DMS 273 (cell line): ENCODE measurements around the gene FBXW10.
"Not testable (repeated sequence)": the region's sequence is repeated elsewhere in the genome, so short reads cannot be mapped to it uniquely, and the experiment has no call there.

Experiments
- DNase-seq: peaks from one replicate; lab custom pipeline; 2025; ENCODE audit not compliant: unreplicated experiment; lab: John Stamatoyannopoulos, UW

FBXW10 gene

DNA sequence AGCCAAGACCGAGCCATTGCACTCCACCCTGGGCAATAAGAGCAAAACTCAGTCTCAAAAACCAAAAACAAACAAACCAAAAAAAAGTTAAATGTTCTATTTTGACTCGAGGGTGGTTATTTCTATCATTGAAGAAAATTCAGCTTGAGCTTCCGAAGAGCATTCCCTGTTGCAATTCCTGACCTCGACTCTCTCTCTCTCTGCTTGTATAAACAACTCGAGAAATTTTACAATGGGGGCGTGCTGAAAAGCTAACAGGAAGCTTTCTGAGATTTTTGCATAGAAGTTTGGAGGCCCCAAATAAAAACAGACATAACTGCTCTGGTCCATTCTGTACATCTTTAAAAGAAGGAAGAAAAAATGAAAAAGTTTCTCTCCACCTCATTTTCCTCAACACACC, 3.6 kb downstream of the FBXW10 start:
- not testable (repeated sequence) for DNase-seq

DNA sequence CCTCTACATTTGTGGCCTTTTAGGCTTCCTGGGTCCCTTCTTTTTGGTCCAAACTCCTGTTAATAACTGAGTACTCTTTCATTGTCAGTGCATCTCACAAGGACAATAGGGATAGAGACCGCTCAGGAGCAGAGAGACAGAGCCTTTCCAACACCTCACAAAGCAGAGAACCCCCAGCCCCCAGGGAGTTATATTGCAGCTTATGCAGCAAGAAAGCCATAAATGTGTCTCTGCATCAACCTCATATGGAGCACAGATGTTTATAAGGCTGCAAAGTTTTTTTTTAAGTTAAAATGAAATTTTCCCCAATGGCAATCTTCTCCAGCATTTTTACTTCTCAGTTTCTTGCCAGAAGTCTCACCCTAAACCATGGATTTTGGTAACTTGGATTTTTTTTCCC, 6.4 kb downstream of the FBXW10 start:
- DNase-seq: not testable (repeated sequence)

DNA sequence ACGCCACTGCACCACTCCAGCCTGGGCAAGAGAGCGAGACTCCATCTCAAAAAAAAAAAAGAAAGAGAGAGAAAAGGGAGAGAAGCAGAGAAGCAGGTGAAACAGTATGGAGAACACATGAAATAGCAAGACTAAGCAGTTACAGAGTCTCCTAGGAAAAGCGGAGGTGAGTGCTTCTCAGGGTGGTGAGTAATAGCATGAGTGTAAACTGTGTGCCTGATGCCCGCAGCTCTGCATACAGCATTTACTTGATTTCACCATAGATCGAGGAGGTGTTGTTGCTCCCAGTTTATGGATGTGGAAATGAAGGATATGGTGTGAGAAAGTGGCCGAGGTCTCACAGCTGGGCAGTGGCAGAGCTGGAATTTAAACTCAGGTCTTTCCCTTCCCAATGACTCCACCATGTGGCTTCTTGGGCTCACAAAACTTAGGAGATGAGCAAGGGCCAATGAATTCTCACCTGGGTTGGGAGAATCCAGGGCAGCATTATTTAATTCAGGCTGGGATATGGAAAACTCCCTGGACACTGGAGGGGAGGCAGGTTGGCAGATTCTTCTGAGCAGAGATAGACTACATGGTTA, 10.1 kb downstream of the FBXW10 start:
- DNase-seq: not testable (repeated sequence)

DNA sequence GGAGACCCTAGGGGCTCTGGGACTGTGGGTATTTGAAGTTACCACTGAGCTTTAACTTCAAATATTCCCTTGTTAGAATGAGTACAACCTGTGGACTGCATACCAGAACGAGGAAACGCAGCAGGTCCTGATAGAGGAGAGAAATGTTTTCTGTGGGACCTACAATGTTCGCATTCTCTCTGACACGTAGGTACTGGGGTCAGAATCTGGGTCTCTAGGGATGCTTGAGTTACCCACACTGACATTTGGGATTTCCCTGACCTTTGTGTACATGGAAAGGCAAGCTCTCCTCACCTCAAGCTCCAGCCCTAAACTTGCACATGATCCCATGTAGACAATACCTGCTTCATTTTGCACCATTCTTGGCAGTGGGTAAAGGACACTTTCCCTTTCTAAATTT, 12.1 kb downstream of the FBXW10 start:
- DNase-seq: not testable (repeated sequence)

GRCh38 chr17:18757368-18758044, 13.7 kb downstream of the FBXW10 start:
- not testable (repeated sequence) for DNase-seq

DNA sequence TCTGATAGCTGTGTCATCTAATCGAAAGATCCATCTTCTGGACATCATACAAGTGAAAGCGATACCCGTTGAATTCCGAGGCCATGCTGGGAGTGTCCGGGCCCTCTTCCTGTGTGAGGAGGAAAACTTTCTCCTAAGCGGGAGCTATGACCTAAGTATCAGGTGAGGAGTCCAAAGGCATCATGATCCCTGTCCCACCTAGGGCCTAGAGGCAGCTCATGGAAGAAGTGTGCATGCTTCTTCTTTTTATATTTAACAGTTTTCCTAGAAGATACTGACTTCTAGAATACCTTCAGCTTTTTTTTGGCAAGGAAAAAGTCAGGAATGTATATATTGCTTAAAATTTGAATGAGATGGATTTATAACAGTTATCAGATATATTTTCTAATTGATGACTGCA, 14.5 kb downstream of the FBXW10 start:
- not testable (repeated sequence) for DNase-seq

DNA sequence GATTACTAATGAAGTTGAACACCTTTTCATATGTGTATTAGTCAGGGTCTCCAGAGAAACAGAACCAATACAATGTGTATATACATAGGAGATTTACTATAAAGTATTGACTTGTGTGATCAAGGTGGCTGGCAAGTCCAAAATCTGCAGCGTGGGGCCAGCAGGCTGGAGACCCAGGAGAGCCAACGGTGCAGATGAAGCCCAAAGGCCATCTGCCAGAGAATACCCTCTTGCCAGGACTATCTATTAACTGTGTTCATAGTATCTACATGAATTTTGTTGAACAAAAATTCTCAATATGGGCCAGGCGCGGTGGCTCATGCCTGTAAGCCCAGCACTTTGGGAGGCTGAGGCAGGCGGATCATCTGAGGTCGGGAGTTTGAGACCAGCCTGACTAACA, 16.4 kb downstream of the FBXW10 start:
- DNase-seq: not testable (repeated sequence)

- DNase-seq: not testable (repeated sequence)
These were observed 26.7 kb downstream of the FBXW10 start for GRCh38 chr17:18770572-18770971.

DNA sequence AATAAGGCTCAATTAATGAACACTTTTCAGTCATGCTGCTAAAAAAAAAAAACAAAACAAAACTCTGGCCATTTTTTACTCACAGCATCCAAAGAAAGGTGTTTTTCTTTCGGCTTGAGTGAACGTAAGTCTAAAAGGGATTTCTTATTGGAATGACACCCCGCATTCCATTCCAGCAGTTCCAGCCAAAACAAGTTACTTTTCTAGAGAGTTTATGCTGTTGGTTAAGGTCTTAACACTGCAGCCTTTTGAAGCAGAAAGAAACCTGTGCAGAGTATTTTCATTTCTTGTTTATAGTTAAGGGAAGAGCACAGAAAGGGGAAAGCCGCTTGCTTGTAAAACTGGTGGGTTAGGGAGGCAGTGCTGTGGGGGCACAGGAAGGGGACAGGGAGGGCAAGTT, 27.2 kb downstream of the FBXW10 start:
- DNase-seq: not testable (repeated sequence)

DNA sequence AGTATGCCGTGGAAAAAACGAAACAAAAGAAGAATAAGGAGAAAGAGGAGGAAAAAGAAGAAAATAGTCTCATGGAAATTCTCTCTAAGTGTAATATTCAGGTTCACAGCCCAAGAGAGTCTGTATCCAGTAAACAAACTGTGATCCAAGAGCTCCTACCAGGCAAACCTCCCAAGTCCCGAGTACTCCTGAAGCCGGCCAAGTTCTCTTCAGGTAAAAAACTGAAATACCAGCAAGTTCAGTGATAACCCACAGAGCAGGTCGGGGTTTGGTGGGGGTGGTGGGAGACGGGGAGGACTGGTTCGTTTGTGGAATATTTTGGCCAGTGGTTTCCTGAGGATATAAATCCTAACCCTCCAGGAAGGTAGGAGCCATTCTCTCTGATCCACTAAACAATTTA, 28.6 kb downstream of the FBXW10 start:
- no peak for DNase-seq

- peak; percentile 95 for DNase-seq
These were observed 37.3 kb downstream of the FBXW10 start, which contains the start of gene TVP23B for GRCh38 chr17:18780991-18781718. TVP23B (plus strand) TSS chr17:18781183; CDS start chr17:18781294, 111 bp downstream.

DNA sequence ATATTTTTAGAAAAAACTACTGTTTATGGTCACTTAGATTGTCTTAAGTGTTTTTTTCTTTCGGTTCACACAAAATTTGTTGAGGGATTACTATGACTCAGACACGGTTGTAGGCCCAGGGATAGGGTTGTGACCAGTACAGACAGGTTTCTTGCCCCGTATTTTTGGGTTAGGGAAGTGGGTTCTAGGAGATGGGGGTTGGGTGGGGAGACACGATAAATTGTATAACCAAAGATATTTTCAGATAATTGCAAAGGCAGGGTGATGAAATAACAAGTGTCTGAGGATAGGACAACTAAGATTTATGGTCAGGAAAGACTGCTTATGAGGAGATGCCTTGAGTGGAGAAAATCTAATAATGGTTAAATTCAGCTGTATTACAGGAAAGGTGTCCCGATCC, 38.0 kb downstream of the FBXW10 start:
- DNase-seq: not testable (repeated sequence)

- not testable (repeated sequence) for DNase-seq
These were observed 42.1 kb downstream of the FBXW10 start for GRCh38 chr17:18785933-18786332.

GRCh38 chr17:18786890-18787289, 43.0 kb downstream of the FBXW10 start:
- DNase-seq: not testable (repeated sequence)

- DNase-seq: not testable (repeated sequence)
These were observed 47.5 kb downstream of the FBXW10 start for GRCh38 chr17:18791402-18791801.

GRCh38 chr17:18794841-18795240, 51.0 kb downstream of the FBXW10 start:
- DNase-seq: not testable (repeated sequence)

DNA sequence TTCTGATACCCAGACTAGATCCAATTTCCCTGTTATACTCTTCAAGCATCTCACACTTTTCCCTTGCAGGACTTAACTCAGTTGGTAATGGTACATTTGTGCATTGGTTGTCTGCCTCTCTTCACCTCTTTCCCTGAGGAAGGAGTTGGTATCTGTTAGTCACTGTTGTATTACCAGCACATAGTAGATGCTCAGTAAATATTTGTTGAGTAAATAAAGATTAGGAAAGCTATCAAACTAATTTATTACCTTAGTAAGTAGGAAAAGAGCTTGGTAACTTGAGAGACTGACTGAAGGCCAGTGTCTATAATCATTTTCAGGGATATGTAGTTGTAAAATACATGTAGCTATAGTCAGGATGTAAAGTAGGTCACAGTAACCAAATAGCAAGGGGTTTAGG, 53.0 kb downstream of the FBXW10 start:
- not testable (repeated sequence) for DNase-seq

GRCh38 chr17:18803458-18804245, 59.8 kb downstream of the FBXW10 start:
- not testable (repeated sequence) for DNase-seq

DNA sequence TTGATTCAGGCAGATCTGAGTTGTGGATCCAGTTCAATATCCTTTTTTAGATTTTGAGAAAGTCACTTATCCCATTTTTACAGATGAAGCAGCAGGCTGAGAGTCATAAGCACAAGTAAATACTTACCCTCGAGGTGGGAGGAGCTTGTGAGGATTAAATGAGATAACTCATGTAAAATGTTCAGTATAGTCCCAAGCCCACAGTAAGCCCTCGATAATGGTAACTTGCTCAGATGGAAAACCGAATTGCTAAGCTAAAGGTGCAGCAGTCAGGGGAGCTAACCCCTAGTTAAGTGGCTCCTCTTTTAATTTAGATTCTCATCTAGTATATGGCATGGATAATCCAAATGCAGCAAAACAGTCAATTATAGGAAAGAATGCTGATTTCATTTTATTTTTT, 72.1 kb downstream of the FBXW10 start:
- DNase-seq: not testable (repeated sequence)

- DNase-seq: peak; percentile 73
These were observed 72.9 kb downstream of the FBXW10 start for GRCh38 chr17:18816489-18817371.
